ENCODE measurements around the gene NFIC.

DNA sequence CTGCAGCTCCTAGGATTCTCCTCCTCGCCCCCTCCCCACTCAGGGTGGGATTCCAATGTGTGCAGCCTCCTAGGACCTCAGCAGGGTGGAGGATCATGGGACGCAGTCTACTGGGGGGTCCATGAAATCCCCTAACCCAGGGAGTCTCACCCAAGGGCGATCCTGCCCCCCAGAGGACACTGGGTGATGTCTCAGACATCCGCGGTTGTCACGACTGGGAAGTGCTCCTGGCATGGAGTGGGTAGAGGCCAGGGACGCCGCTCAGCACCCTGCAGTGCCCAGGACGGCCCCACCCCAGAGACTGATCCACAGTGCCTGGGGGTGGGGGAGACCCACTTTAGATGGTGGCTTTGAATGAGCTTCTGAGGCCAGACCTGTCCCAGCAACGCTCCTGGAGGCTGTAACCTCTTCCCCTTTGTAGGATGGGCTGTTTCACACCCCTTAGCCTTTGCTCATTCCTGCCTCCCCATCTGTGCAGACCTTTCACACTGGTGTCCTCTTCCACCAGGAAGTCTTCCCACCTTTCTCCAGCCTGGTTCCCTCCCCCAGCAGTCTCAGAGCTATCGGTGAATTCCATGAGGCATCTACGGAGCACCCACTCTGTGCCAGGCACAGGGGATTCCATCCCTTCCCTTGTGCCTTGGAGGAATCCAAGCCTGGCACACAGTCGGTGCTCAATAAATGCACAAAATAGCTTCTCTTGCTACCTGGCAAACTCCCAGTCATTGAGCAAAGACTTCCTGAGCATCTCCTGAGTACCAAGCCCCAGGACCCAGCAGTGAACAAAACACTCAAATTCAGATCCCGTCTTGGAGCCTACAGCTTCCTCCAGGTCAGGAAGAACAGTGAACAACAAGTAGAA lies 103.5 kb downstream of the NFIC start:
- TF ChIP-seq, protein P1, sequence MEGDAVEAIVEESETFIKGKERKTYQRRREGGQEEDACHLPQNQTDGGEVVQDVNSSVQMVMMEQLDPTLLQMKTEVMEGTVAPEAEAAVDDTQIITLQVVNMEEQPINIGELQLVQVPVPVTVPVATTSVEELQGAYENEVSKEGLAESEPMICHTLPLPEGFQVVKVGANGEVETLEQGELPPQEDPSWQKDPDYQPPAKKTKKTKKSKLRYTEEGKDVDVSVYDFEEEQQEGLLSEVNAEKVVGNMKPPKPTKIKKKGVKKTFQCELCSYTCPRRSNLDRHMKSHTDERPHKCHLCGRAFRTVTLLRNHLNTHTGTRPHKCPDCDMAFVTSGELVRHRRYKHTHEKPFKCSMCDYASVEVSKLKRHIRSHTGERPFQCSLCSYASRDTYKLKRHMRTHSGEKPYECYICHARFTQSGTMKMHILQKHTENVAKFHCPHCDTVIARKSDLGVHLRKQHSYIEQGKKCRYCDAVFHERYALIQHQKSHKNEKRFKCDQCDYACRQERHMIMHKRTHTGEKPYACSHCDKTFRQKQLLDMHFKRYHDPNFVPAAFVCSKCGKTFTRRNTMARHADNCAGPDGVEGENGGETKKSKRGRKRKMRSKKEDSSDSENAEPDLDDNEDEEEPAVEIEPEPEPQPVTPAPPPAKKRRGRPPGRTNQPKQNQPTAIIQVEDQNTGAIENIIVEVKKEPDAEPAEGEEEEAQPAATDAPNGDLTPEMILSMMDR (conservative IDR thresholded peaks at IDR 0.05 in 1 of 2, IDR thresholded peaks at IDR 0.05 in 1 of 2; ENCODE audit: extremely low read depth in 1 of 2, insufficient read depth in 1 of 2, low read depth in 1 of 2, low read length in 2 of 2): no peak
- TF ChIP-seq EZH2 (IDR thresholded peaks at IDR 0.05; ENCODE audit: borderline replicate concordance, low read length): no peak

Data from mammary epithelial cell (primary cell).